Activated CD8-positive, alpha-beta T cell treated with anti-CD3 and anti-CD28 coated beads for 36 hours (primary cell): ENCODE results near the gene OAS1. TPM values are rescaled to one million over a fixed set of nuclear protein-coding genes. Genes with fewer than 3 reads are reported as not detected.

Experiments
- ATAC-seq: fragments of 200-7000 bp; cut with Tn5 transposase; one replicate; pipeline ENCODE4 v1.10.0; 2021; ENCODE audit warnings: mild to moderate bottlenecking, moderate library complexity
- CTCF ChIA-PET: fragments of 350-600 bp; sonication (Branson Sonifier 250); formaldehyde crosslinking; loops from one replicate; lab custom pipeline; 2021; ENCODE audit warnings: antibody characterized with exemption; lab: Charles Lee
- POLR2A ChIA-PET: fragments of 350-600 bp; sonication (Branson Sonifier 250); formaldehyde crosslinking; loops from one replicate; lab custom pipeline; 2021; ENCODE audit warnings: antibody characterized with exemption; lab: Charles Lee
- DNase-seq: peaks from one replicate; pipeline ENCODE4 v3.0.0-alpha.2; 2020
- H3K27ac Mint-ChIP-seq: one replicate; pipeline ENCODE4 v1.8.0; 2021; ENCODE audit warnings: mild to moderate bottlenecking, mixed read lengths
- H3K27me3 Mint-ChIP-seq: one replicate; pipeline ENCODE4 v1.8.0; 2021; ENCODE audit warnings: mixed read lengths
- H3K36me3 Mint-ChIP-seq: one replicate; pipeline ENCODE4 v1.8.0; 2021; ENCODE audit warnings: low read depth, mixed read lengths
- H3K4me1 Mint-ChIP-seq: one replicate; pipeline ENCODE4 v1.8.0; 2021; ENCODE audit warnings: low read depth, mixed read lengths
- H3K4me3 Mint-ChIP-seq: one replicate; pipeline ENCODE4 v1.8.0; 2021; ENCODE audit warnings: mild to moderate bottlenecking, moderate library complexity, mixed read lengths
- H3K9me3 Mint-ChIP-seq: one replicate; pipeline ENCODE4 v1.8.0; 2021; ENCODE audit warnings: mixed read lengths
- CTCF ChIP-seq: fragments of 200-600 bp; IDR thresholded peaks from one replicate; pipeline ENCODE4 v1.8.0; 2022; ENCODE audit warnings: antibody characterized with exemption, mild to moderate bottlenecking
- intact Hi-C: fragments of 100-400 bp; cut with micrococcal nuclease; formaldehyde crosslinking; loops from one replicate; pipeline ENCODE4 v1.10.0; 2022
- total RNA-seq, 2 experiments: library from RNA; stranded (reverse); gene quantifications; one replicate each; pipeline ENCODE4 v1.2.3, GENCODE V29; 2021

Gene OAS1
- total RNA-seq, 2 experiments from 2014 or later = 22.7 to 26.8 TPM

GRCh38 chr12:112881602-112882001 lies 25.2 kb upstream of the OAS1 start:
- Mint-ChIP-seq H3K27me3 (peaks cover 18% of the 10 kb centered on the region), H3K36me3 (no peaks in the 10 kb centered on the region), H3K4me1 (no peaks in the 10 kb centered on the region), H3K27ac (no peak overlapping the region), H3K4me3 (no peak overlapping the region), H3K9me3 (no peaks in the 10 kb centered on the region)
- CTCF ChIA-PET = no interaction called here
- intact Hi-C loops = no loop called here
- ATAC-seq (no peak), DNase-seq (no peak)
- POLR2A ChIA-PET = no interaction called here
- TF ChIP-seq CTCF = no peak

- ATAC-seq (no peak), DNase-seq (no peak)
- no peak overlapping the region for H3K4me3 Mint-ChIP-seq
- TF ChIP-seq CTCF = no peak
- intact Hi-C loops = no loop called here
- H3K27me3 Mint-ChIP-seq = peaks cover 4% of the 10 kb centered on the region
- H3K27ac Mint-ChIP-seq = no peak overlapping the region
- ChIA-PET POLR2A (no interaction called here), CTCF (no interaction called here)
- H3K36me3 Mint-ChIP-seq = no peaks in the 10 kb centered on the region
- no peaks in the 10 kb centered on the region for H3K4me1 Mint-ChIP-seq
- H3K9me3 Mint-ChIP-seq = no peaks in the 10 kb centered on the region
Observed at GRCh38 chr12:112885236-112885635, 21.5 kb upstream of the OAS1 start.

- Mint-ChIP-seq H3K4me3 (no peak overlapping the region), H3K36me3 (no peaks in the 10 kb centered on the region), H3K27me3 (peaks cover 2% of the 10 kb centered on the region), H3K27ac (no peak overlapping the region), H3K9me3 (no peaks in the 10 kb centered on the region), H3K4me1 (no peaks in the 10 kb centered on the region)
- intact Hi-C loops = no loop called here
- TF ChIP-seq CTCF = no peak
- ATAC-seq (no peak), DNase-seq (no peak)
- ChIA-PET POLR2A (no interaction called here), CTCF (no interaction called here)
Observed at GRCh38 chr12:112887550-112887949, 19.2 kb upstream of the OAS1 start.

GRCh38 chr12:112891093-112892024 lies 15.4 kb upstream of the OAS1 start:
- no peak overlapping the region for H3K4me3 Mint-ChIP-seq
- no peak overlapping the region for H3K27ac Mint-ChIP-seq

More at GRCh38 chr12:112891093-112892024, 15.4 kb upstream of the OAS1 start:
- no peak for DNase-seq
- Mint-ChIP-seq H3K27me3 (no peaks in the 10 kb centered on the region), H3K4me1 (no peaks in the 10 kb centered on the region), H3K36me3 (no peaks in the 10 kb centered on the region), H3K9me3 (no peaks in the 10 kb centered on the region)
- ChIA-PET CTCF (no interaction called here), POLR2A (no interaction called here)
- ATAC-seq = no peak
- intact Hi-C loops = no loop called here
- no peak for TF ChIP-seq CTCF
